GM23338 (cell line): ENCODE results near the gene ZNF155. TPM values are rescaled to one million over a fixed set of nuclear protein-coding genes. Genes with fewer than 3 reads are reported as not detected.

Experiments
- ATAC-seq: fragments of 200-7000 bp; cut with Tn5 transposase; 3 replicates; pipeline ENCODE4 v1.9.1; 2020
- DNase-seq: peaks from one replicate; pipeline ENCODE4 v3.0.0-alpha.2; 2015; ENCODE audit warnings: low spot score
- H2AFZ ChIP-seq: fragments of 200-600 bp; sonication (generic); 2 replicates; pipeline ENCODE4 v1.8.0; 2016; ENCODE audit warnings: antibody characterized with exemption, mild to moderate bottlenecking, moderate library complexity
- H3F3A ChIP-seq: fragments of 200-600 bp; sonication (generic); replicated peaks from 2 replicates; pipeline ENCODE4 v1.8.0; 2017; ENCODE audit warnings: antibody characterized with exemption, mixed run types, low read depth
- H3K27ac ChIP-seq: fragments of 200-600 bp; sonication (generic); 2 replicates; pipeline ENCODE4 v1.6.1; 2016; ENCODE audit warnings: low read depth
- H3K27me3 ChIP-seq: fragments of 200-600 bp; sonication (generic); 2 replicates; pipeline ENCODE4 v1.8.0; 2016; ENCODE audit warnings: mild to moderate bottlenecking, mixed run types, moderate library complexity; ENCODE audit not compliant: insufficient read depth
- H3K36me3 ChIP-seq: fragments of 200-600 bp; sonication (generic); 2 replicates; pipeline ENCODE4 v1.8.0; 2016; ENCODE audit warnings: mild to moderate bottlenecking; ENCODE audit not compliant: insufficient read depth
- H3K4me1 ChIP-seq: fragments of 200-600 bp; sonication (generic); 2 replicates; pipeline ENCODE4 v1.8.0; 2016; ENCODE audit warnings: mild to moderate bottlenecking, moderate library complexity; ENCODE audit not compliant: insufficient read depth
- H3K4me2 ChIP-seq: fragments of 200-600 bp; sonication (generic); 2 replicates; pipeline ENCODE4 v1.7.1; 2017; ENCODE audit warnings: mixed run types
- H3K4me3 ChIP-seq: fragments of 200-600 bp; sonication (generic); 2 replicates; pipeline ENCODE4 v1.6.1; 2016; ENCODE audit warnings: mixed run types
- H3K79me2 ChIP-seq: fragments of 200-600 bp; sonication (generic); replicated peaks from 2 replicates; pipeline ENCODE4 v1.8.0; 2017; ENCODE audit warnings: mild to moderate bottlenecking; ENCODE audit not compliant: insufficient read depth
- H3K9me2 ChIP-seq: fragments of 200-600 bp; sonication (generic); 2 replicates; pipeline ENCODE4 v1.8.0; 2017; ENCODE audit not compliant: insufficient read depth
- H4K20me1 ChIP-seq: fragments of 200-600 bp; sonication (generic); replicated peaks from 2 replicates; pipeline ENCODE4 v1.8.0; 2017; ENCODE audit warnings: mild to moderate bottlenecking; ENCODE audit not compliant: insufficient read depth
- H3K27ac Mint-ChIP-seq: 2 replicates; pipeline ENCODE4 v1.8.0; 2020; ENCODE audit warnings: inconsistent platforms, mild to moderate bottlenecking, moderate library complexity, mixed read lengths
- H3K27me3 Mint-ChIP-seq: 3 replicates; pipeline ENCODE4 v1.8.0; 2022; ENCODE audit warnings: low read depth, mild to moderate bottlenecking, moderate library complexity, mixed read lengths, inconsistent platforms; ENCODE audit not compliant: insufficient read depth, poor library complexity
- H3K36me3 Mint-ChIP-seq: 3 replicates; pipeline ENCODE4 v1.8.0; 2021; ENCODE audit warnings: low read depth, mild to moderate bottlenecking, inconsistent platforms, moderate library complexity, mixed read lengths
- H3K4me1 Mint-ChIP-seq: 3 replicates; pipeline ENCODE4 v1.8.0; 2020; ENCODE audit warnings: mild to moderate bottlenecking, inconsistent platforms, mixed read lengths
- H3K4me3 Mint-ChIP-seq: 3 replicates; pipeline ENCODE4 v1.8.0; 2021; ENCODE audit warnings: moderate library complexity, mild to moderate bottlenecking, inconsistent platforms, mixed read lengths
- H3K9me3 Mint-ChIP-seq: 3 replicates; pipeline ENCODE4 v1.8.0; 2020; ENCODE audit warnings: moderate library complexity, mild to moderate bottlenecking, inconsistent platforms, mixed read lengths
- CREB1 ChIP-seq: fragments of 250-450 bp; sonication (Bioruptor Pico); IDR thresholded peaks from 2 replicates; pipeline ENCODE4 v1.5.0; 2020; ENCODE audit warnings: low read depth, mild to moderate bottlenecking, moderate library complexity
- CTCF ChIP-seq, 2 experiments: fragments of 200-600 bp in 1 of 2; sonication (generic) in 1 of 2; conservative IDR thresholded peaks; 2 replicates each; pipeline versions ENCODE4 v1.5.1 to v1.6.1; 2016 to 2017; ENCODE audit warnings: antibody characterized with exemption in 2 of 2, low read depth in 2 of 2, mild to moderate bottlenecking in 2 of 2, moderate library complexity in 1 of 2
- ETS1 ChIP-seq: IDR thresholded peaks from 2 replicates; pipeline ENCODE4 v1.6.1; 2016; ENCODE audit warnings: antibody characterized with exemption
- EZH2 ChIP-seq: fragments of 200-600 bp; sonication (generic); IDR thresholded peaks from one replicate; pipeline ENCODE4 v1.8.0; 2017; ENCODE audit warnings: antibody characterized with exemption, mild to moderate bottlenecking, low read depth; ENCODE audit not compliant: unreplicated experiment
- EZH2phosphoT487 ChIP-seq: fragments of 200-600 bp; sonication (generic); IDR thresholded peaks from one replicate; pipeline ENCODE4 v1.8.1; 2018; ENCODE audit warnings: antibody characterized with exemption; ENCODE audit not compliant: unreplicated experiment
- JUNB ChIP-seq: IDR thresholded peaks from one replicate; pipeline ENCODE4 v1.6.1; 2016; ENCODE audit warnings: antibody characterized with exemption; ENCODE audit not compliant: unreplicated experiment
- NANOG ChIP-seq: IDR thresholded peaks from 2 replicates; pipeline ENCODE4 v1.6.1; 2016; ENCODE audit warnings: antibody characterized with exemption, borderline replicate concordance
- POLR2AphosphoS5 ChIP-seq: IDR thresholded peaks from 2 replicates; pipeline ENCODE4 v1.6.1; 2016; ENCODE audit warnings: antibody characterized with exemption, low read depth
- REST ChIP-seq: IDR thresholded peaks from one replicate; pipeline ENCODE4 v1.6.1; 2018; ENCODE audit warnings: antibody characterized with exemption; ENCODE audit not compliant: unreplicated experiment
- STAT1 ChIP-seq: IDR thresholded peaks from one replicate; pipeline ENCODE4 v1.6.1; 2016; ENCODE audit warnings: antibody characterized with exemption; ENCODE audit not compliant: unreplicated experiment
- ZNF114 ChIP-seq: fragments of 250-450 bp; sonication (Bioruptor Pico); IDR thresholded peaks from 2 replicates; pipeline ENCODE4 v1.5.0; 2020; ENCODE audit warnings: mild to moderate bottlenecking, moderate library complexity
- ZNF331 ChIP-seq: fragments of 250-450 bp; sonication (Bioruptor Pico); IDR thresholded peaks from 2 replicates; pipeline ENCODE4 v1.5.0; 2020; ENCODE audit warnings: low read depth, mild to moderate bottlenecking, moderate library complexity
- ZNF462 ChIP-seq: fragments of 250-450 bp; sonication (Bioruptor Pico); IDR thresholded peaks from 2 replicates; pipeline ENCODE4 v1.5.0; 2020; ENCODE audit warnings: mild to moderate bottlenecking, moderate library complexity
- polyA plus RNA-seq: library from polyadenylated mRNA; unstranded; fragments of >200 nt; fragmentation: Nextera tagmentation; extraction: Ambion mirVana; gene quantifications from 2 replicates; pipeline ENCODE4 v1.2.1, GENCODE V29; 2016
- total RNA-seq: library from RNA; depleted of rRNA; stranded (reverse); fragments of >200 nt; shearing (Covaris generic); gene quantifications from 2 replicates; pipeline ENCODE4 v1.2.3, GENCODE V29; 2014

ZNF155 gene
- total and polyA plus RNA-seq, 2 experiments from 2014 or later: 3.8 to 6.0 TPM

- peaks cover 57% of the 10 kb centered on the region for H3K9me3 Mint-ChIP-seq
- H3F3A ChIP-seq: no peaks in the 10 kb centered on the region
- peaks cover 13% of the 10 kb centered on the region; the same call in 1 of the 2 replicates for H3K9me2 ChIP-seq
- peak within 1 kb of the TSS; percentile 64 for H3K4me3 ChIP-seq
- peaks cover 2% of the 10 kb centered on the region; the same call in 2 of the 3 replicates for H3K4me1 Mint-ChIP-seq
- no peaks in the 10 kb centered on the region for H3K36me3 ChIP-seq
- peak within 1 kb of the TSS; percentile 61 for H2AFZ ChIP-seq
- peak within 1 kb of the TSS; percentile 99 for H3K4me3 Mint-ChIP-seq
- peak within 1 kb of the TSS; percentile 88 for H3K4me2 ChIP-seq
- TF ChIP-seq STAT1: no peak
- peak; percentile 97 for TF ChIP-seq ETS1
- no peak for TF ChIP-seq NANOG
- no peak for TF ChIP-seq ZNF462 (CRISPR knock-in tag)
- no peak for TF ChIP-seq JUNB
- 0 out of 2 replicates have a peak, but pooled peaks have one; percentile 39 for TF ChIP-seq ZNF114 (CRISPR knock-in tag)
- TF ChIP-seq REST: no peak
- peak; percentile 46; the same call in 1 of the 2 replicates for TF ChIP-seq POLR2AphosphoS5
- no peak for TF ChIP-seq ZNF331 (CRISPR knock-in tag)
- TF ChIP-seq EZH2: no peak
- TF ChIP-seq CREB1: peak; percentile 59; the same call in 1 of the 2 replicates
- peak; percentile 55 to 65 for TF ChIP-seq CTCF (conservative IDR thresholded peaks at IDR 0.05; ENCODE audit: low read depth in 2 of 2)
- TF ChIP-seq EZH2phosphoT487: no peak
- peaks cover 31% of the 10 kb centered on the region for H3K36me3 Mint-ChIP-seq
- H3K4me1 ChIP-seq: no peaks in the 10 kb centered on the region; the same call in 1 of the 2 replicates
- ATAC-seq (peak; percentile 98), DNase-seq (peak; percentile 99)
- H3K27ac Mint-ChIP-seq: peak within 1 kb of the TSS; percentile 88
- H3K79me2 ChIP-seq: 0 out of 2 replicates have a peak, but pooled peaks cover 6% of the 10 kb centered on the region
- H3K27me3 ChIP-seq: no peaks in the 10 kb centered on the region
- no peak within 1 kb of the TSS for H3K27ac ChIP-seq
- 0 out of 2 replicates have a peak, but pooled peaks cover 3% of the 10 kb centered on the region for H4K20me1 ChIP-seq
- peaks cover 11% of the 10 kb centered on the region for H3K27me3 Mint-ChIP-seq
Observed at GRCh38 chr19:43950834-43951645, 32.9 kb upstream of the ZNF155 start, which contains the start of gene ZNF221. Gene ZNF221 (plus strand): TSS chr19:43951228. CDS start chr19:43962727, 11,499 bp downstream.
